Progenitor cell of endocrine pancreas (in vitro differentiated cells): ENCODE results near the gene SPNS2. TPM values are rescaled to one million over a fixed set of nuclear protein-coding genes. Genes with fewer than 3 reads are reported as not detected.

Experiments used
- DNase-seq: peaks from one replicate; pipeline ENCODE4 v3.0.0; 2021; ENCODE audit warnings: low spot score; ENCODE audit not compliant: unreplicated experiment
- H3K27ac Mint-ChIP-seq: 2 replicates; pipeline ENCODE4 v1.8.0; 2021; ENCODE audit warnings: mild to moderate bottlenecking, moderate library complexity, mixed read lengths
- H3K27me3 Mint-ChIP-seq: 2 replicates; pipeline ENCODE4 v1.8.0; 2021; ENCODE audit warnings: mixed read lengths
- H3K36me3 Mint-ChIP-seq: 2 replicates; pipeline ENCODE4 v1.8.0; 2022; ENCODE audit warnings: mixed read lengths; ENCODE audit not compliant: insufficient read depth
- H3K4me1 Mint-ChIP-seq: 2 replicates; pipeline ENCODE4 v1.8.0; 2021; ENCODE audit warnings: low read depth, mixed read lengths
- H3K4me3 Mint-ChIP-seq: 2 replicates; pipeline ENCODE4 v1.8.0; 2021; ENCODE audit warnings: low read depth, mild to moderate bottlenecking, moderate library complexity, mixed read lengths
- H3K9me3 Mint-ChIP-seq: 2 replicates; pipeline ENCODE4 v1.8.0; 2021; ENCODE audit warnings: low read depth, mixed read lengths
- CTCF ChIP-seq: fragments of 200-600 bp; sonication (generic); IDR thresholded peaks from one replicate; pipeline ENCODE4 v1.5.0; 2021; ENCODE audit warnings: antibody characterized with exemption, mild to moderate bottlenecking; ENCODE audit not compliant: unreplicated experiment
- total RNA-seq: library from RNA; stranded (reverse); gene quantifications from 2 replicates; pipeline ENCODE4 v1.2.1, GENCODE V29; 2021

SPNS2 gene
- total RNA-seq, 1 donor from 2014 or later: 0.60 TPM

GRCh38 chr17:4553669-4554068 is 55.0 kb downstream of the SPNS2 start:
- peak overlapping the region; percentile 50 for H3K4me3 Mint-ChIP-seq
- no peaks in the 10 kb centered on the region for H3K9me3 Mint-ChIP-seq
- peaks cover 2% of the 10 kb centered on the region for H3K36me3 Mint-ChIP-seq

GRCh38 chr17:4554441-4554996 is 55.8 kb downstream of the SPNS2 start:
- Mint-ChIP-seq H3K9me3 (no peaks in the 10 kb centered on the region), H3K36me3 (peaks cover 2% of the 10 kb centered on the region), H3K4me3 (peak overlapping the region; percentile 85), H3K4me1 (peaks cover 16% of the 10 kb centered on the region), H3K27ac (peak overlapping the region; percentile 18), H3K27me3 (no peaks in the 10 kb centered on the region)
- DNase-seq: no peak
- TF ChIP-seq CTCF: no peak

More at GRCh38 chr17:4553669-4554068, 55.0 kb downstream of the SPNS2 start:
- no peak overlapping the region for H3K27ac Mint-ChIP-seq
- H3K4me1 Mint-ChIP-seq: peaks cover 16% of the 10 kb centered on the region
- no peaks in the 10 kb centered on the region for H3K27me3 Mint-ChIP-seq
- TF ChIP-seq CTCF: no peak
- no peak for DNase-seq

- H3K9me3 Mint-ChIP-seq: no peaks in the 10 kb centered on the region
- peak; percentile 93 for DNase-seq
- peaks cover 16% of the 10 kb centered on the region for H3K4me1 Mint-ChIP-seq
- H3K27ac Mint-ChIP-seq: peak within 1 kb of the TSS; percentile 87
- H3K4me3 Mint-ChIP-seq: peak within 1 kb of the TSS; percentile 85
- H3K36me3 Mint-ChIP-seq: peaks cover 2% of the 10 kb centered on the region
- peak; percentile 44 for TF ChIP-seq CTCF
- no peaks in the 10 kb centered on the region for H3K27me3 Mint-ChIP-seq
These were observed 56.5 kb downstream of the SPNS2 start, which contains the start of gene MYBBP1A for GRCh38 chr17:4554997-4555799. Gene MYBBP1A, minus strand, starts transcription at chr17:4555384. Its CDS starts 60 bp downstream, at chr17:4555324.

- H3K4me1 Mint-ChIP-seq: peaks cover 16% of the 10 kb centered on the region
- no peaks in the 10 kb centered on the region for H3K9me3 Mint-ChIP-seq
- peaks cover under 1% of the 10 kb centered on the region for H3K36me3 Mint-ChIP-seq
- H3K4me3 Mint-ChIP-seq: peak overlapping the region; percentile 85
- no peak for DNase-seq
- H3K27ac Mint-ChIP-seq: peak overlapping the region; percentile 87
- peaks cover 3% of the 10 kb centered on the region for H3K27me3 Mint-ChIP-seq
- no peak for TF ChIP-seq CTCF
These were observed 57.4 kb downstream of the SPNS2 start for GRCh38 chr17:4555873-4556759.

- TF ChIP-seq CTCF: no peak
- Mint-ChIP-seq H3K4me3 (no peak overlapping the region), H3K27me3 (peaks cover 6% of the 10 kb centered on the region), H3K9me3 (no peaks in the 10 kb centered on the region), H3K36me3 (no peaks in the 10 kb centered on the region), H3K27ac (no peak overlapping the region), H3K4me1 (peaks cover 16% of the 10 kb centered on the region)
- no peak for DNase-seq
These were observed 58.3 kb downstream of the SPNS2 start for GRCh38 chr17:4556996-4557395.
